ENCODE measurements around the gene PODXL.

- TF ChIP-seq CTCF (IDR thresholded peaks at IDR 0.05), result no peak
- no peak for TF ChIP-seq EZH2phosphoT487 (IDR thresholded peaks at IDR 0.05)
- no peak for TF ChIP-seq EZH2 (IDR thresholded peaks at IDR 0.05)
Measured at GRCh38 chr7:131501422-131501821, 55.0 kb downstream of the PODXL start.

All from neural progenitor cell (in vitro differentiated cells).